ENCODE results near the gene FAM53B.

FAM53B gene

GRCh38 chr10:124626759-124627380 lies 117.3 kb downstream of the FAM53B start:
- FAIRE-seq (peak; percentile 83), DNase-seq (ENCODE audit: insufficient read length) (no peak)
- TF ChIP-seq POLR2A (IDR thresholded peaks at IDR 0.05; ENCODE audit: low read depth, low read length) (no peak), TAF1 (IDR thresholded peaks at IDR 0.05; ENCODE audit: borderline replicate concordance, low read depth, low read length) (no peak), POLR2AphosphoS5 (IDR thresholded peaks at IDR 0.05; ENCODE audit: low read depth, low read length) (no peak)

- DNase-seq (ENCODE audit: insufficient read length) (no peak), FAIRE-seq (no peak)
- TF ChIP-seq POLR2AphosphoS5 (IDR thresholded peaks at IDR 0.05; ENCODE audit: low read depth, low read length) (no peak), POLR2A (IDR thresholded peaks at IDR 0.05; ENCODE audit: low read depth, low read length) (no peak), TAF1 (IDR thresholded peaks at IDR 0.05; ENCODE audit: borderline replicate concordance, low read depth, low read length) (no peak)
Measured at GRCh38 chr10:124625831-124626238, 118.3 kb downstream of the FAM53B start.

- TF ChIP-seq POLR2AphosphoS5 (IDR thresholded peaks at IDR 0.05; ENCODE audit: low read depth, low read length) (no peak), POLR2A (IDR thresholded peaks at IDR 0.05; ENCODE audit: low read depth, low read length) (no peak), TAF1 (IDR thresholded peaks at IDR 0.05; ENCODE audit: borderline replicate concordance, low read depth, low read length) (no peak)
- FAIRE-seq (no peak), DNase-seq (ENCODE audit: insufficient read length) (no peak)
Measured at GRCh38 chr10:124624895-124625294, 119.3 kb downstream of the FAM53B start.

- TF ChIP-seq TAF1 (IDR thresholded peaks at IDR 0.05; ENCODE audit: borderline replicate concordance, low read depth, low read length) (no peak), POLR2A (IDR thresholded peaks at IDR 0.05; ENCODE audit: low read depth, low read length) (no peak), POLR2AphosphoS5 (IDR thresholded peaks at IDR 0.05; ENCODE audit: low read depth, low read length) (no peak)
- FAIRE-seq (no peak), DNase-seq (ENCODE audit: insufficient read length) (no peak)
Measured at GRCh38 chr10:124624466-124624865, 119.7 kb downstream of the FAM53B start.

GRCh38 chr10:124624006-124624405 lies 120.2 kb downstream of the FAM53B start:
- DNase-seq (ENCODE audit: insufficient read length) (no peak), FAIRE-seq (no peak)
- TF ChIP-seq POLR2AphosphoS5 (IDR thresholded peaks at IDR 0.05; ENCODE audit: low read depth, low read length) = no peak
- no peak for TF ChIP-seq TAF1 (IDR thresholded peaks at IDR 0.05; ENCODE audit: borderline replicate concordance, low read depth, low read length)
- TF ChIP-seq POLR2A (IDR thresholded peaks at IDR 0.05; ENCODE audit: low read depth, low read length) = no peak

- no peak for DNase-seq (ENCODE audit: insufficient read length)
- no peak for FAIRE-seq
- no peak for TF ChIP-seq TAF1 (IDR thresholded peaks at IDR 0.05; ENCODE audit: borderline replicate concordance, low read depth, low read length)
- no peak for TF ChIP-seq POLR2AphosphoS5 (IDR thresholded peaks at IDR 0.05; ENCODE audit: low read depth, low read length)
- no peak for TF ChIP-seq POLR2A (IDR thresholded peaks at IDR 0.05; ENCODE audit: low read depth, low read length)
Measured at GRCh38 chr10:124622866-124623536, 121.2 kb downstream of the FAM53B start.

- TF ChIP-seq POLR2A (IDR thresholded peaks at IDR 0.05; ENCODE audit: low read depth, low read length) (no peak), TAF1 (IDR thresholded peaks at IDR 0.05; ENCODE audit: borderline replicate concordance, low read depth, low read length) (no peak), POLR2AphosphoS5 (IDR thresholded peaks at IDR 0.05; ENCODE audit: low read depth, low read length) (no peak)
- FAIRE-seq (no peak), DNase-seq (ENCODE audit: insufficient read length) (no peak)
Measured at GRCh38 chr10:124622158-124622557, 122.0 kb downstream of the FAM53B start.

- no peak for FAIRE-seq
Measured at GRCh38 chr10:124621637-124622036, 122.5 kb downstream of the FAM53B start.

GRCh38 chr10:124619802-124620490 lies 124.2 kb downstream of the FAM53B start:
- FAIRE-seq (peak; percentile 82), DNase-seq (ENCODE audit: insufficient read length) (no peak)
- TF ChIP-seq POLR2AphosphoS5 (IDR thresholded peaks at IDR 0.05; ENCODE audit: low read depth, low read length) (no peak), TAF1 (IDR thresholded peaks at IDR 0.05; ENCODE audit: borderline replicate concordance, low read depth, low read length) (no peak), POLR2A (IDR thresholded peaks at IDR 0.05; ENCODE audit: low read depth, low read length) (no peak)

More at GRCh38 chr10:124621637-124622036, 122.5 kb downstream of the FAM53B start:
- TF ChIP-seq TAF1 (IDR thresholded peaks at IDR 0.05; ENCODE audit: borderline replicate concordance, low read depth, low read length) (no peak), POLR2AphosphoS5 (IDR thresholded peaks at IDR 0.05; ENCODE audit: low read depth, low read length) (no peak), POLR2A (IDR thresholded peaks at IDR 0.05; ENCODE audit: low read depth, low read length) (no peak)
- DNase-seq (ENCODE audit: insufficient read length) = no peak

GRCh38 chr10:124619195-124619594 lies 125.0 kb downstream of the FAM53B start:
- DNase-seq (ENCODE audit: insufficient read length) = no peak
- peak; percentile 42 for FAIRE-seq
- TF ChIP-seq POLR2A (IDR thresholded peaks at IDR 0.05; ENCODE audit: low read depth, low read length) (no peak), POLR2AphosphoS5 (IDR thresholded peaks at IDR 0.05; ENCODE audit: low read depth, low read length) (no peak), TAF1 (IDR thresholded peaks at IDR 0.05; ENCODE audit: borderline replicate concordance, low read depth, low read length) (no peak)

- no peak for FAIRE-seq
- DNase-seq (ENCODE audit: insufficient read length) = no peak
- no peak for TF ChIP-seq TAF1 (IDR thresholded peaks at IDR 0.05; ENCODE audit: borderline replicate concordance, low read depth, low read length)
- TF ChIP-seq POLR2A (IDR thresholded peaks at IDR 0.05; ENCODE audit: low read depth, low read length) = no peak
- no peak for TF ChIP-seq POLR2AphosphoS5 (IDR thresholded peaks at IDR 0.05; ENCODE audit: low read depth, low read length)
Measured at GRCh38 chr10:124618470-124619073, 125.6 kb downstream of the FAM53B start.

All from GM12892 (cell line).